HUES48 (cell line): ENCODE data around the gene VOPP1.
A peak's percentile ranks its signal among the peaks of the same experiment; 100 is the strongest.

Experiments used
- H3K27ac ChIP-seq: one replicate; pipeline ENCODE4 v1.7.0; 2013; ENCODE audit warnings: low read depth, low read length, inconsistent platforms
- H3K27me3 ChIP-seq: 2 replicates; pipeline ENCODE4 v1.6.1; 2013; ENCODE audit warnings: mild to moderate bottlenecking, low read length; ENCODE audit not compliant: control insufficient read depth, insufficient read depth
- H3K36me3 ChIP-seq: 2 replicates; pipeline ENCODE4 v1.6.1; 2013; ENCODE audit warnings: low read length; ENCODE audit not compliant: control insufficient read depth, insufficient read depth
- H3K4me1 ChIP-seq: 2 replicates; pipeline ENCODE4 v1.6.1; 2013; ENCODE audit warnings: mild to moderate bottlenecking, low read length; ENCODE audit not compliant: control insufficient read depth, insufficient read depth
- H3K4me3 ChIP-seq: 2 replicates; pipeline ENCODE4 v1.5.1; 2013; ENCODE audit warnings: mild to moderate bottlenecking, low read depth, low read length
- H3K9ac ChIP-seq: 2 replicates; pipeline ENCODE4 v1.6.1; 2013; ENCODE audit warnings: mild to moderate bottlenecking, low read depth, low read length, moderate library complexity
- H3K9me3 ChIP-seq: 2 replicates; pipeline ENCODE4 v1.6.1; 2013; ENCODE audit warnings: low read length; ENCODE audit not compliant: control insufficient read depth, insufficient read depth

VOPP1 gene

GRCh38 chr7:55576753-55577152, 4.5 kb upstream of the VOPP1 start:
- Histone ChIP-seq H3K4me1 (peaks cover 16% of the 10 kb centered on the region), H3K27ac (no peak overlapping the region), H3K4me3 (no peak overlapping the region), H3K9me3 (no peaks in the 10 kb centered on the region), H3K27me3 (peaks cover 5% of the 10 kb centered on the region), H3K9ac (no peak overlapping the region), H3K36me3 (no peaks in the 10 kb centered on the region)

DNA sequence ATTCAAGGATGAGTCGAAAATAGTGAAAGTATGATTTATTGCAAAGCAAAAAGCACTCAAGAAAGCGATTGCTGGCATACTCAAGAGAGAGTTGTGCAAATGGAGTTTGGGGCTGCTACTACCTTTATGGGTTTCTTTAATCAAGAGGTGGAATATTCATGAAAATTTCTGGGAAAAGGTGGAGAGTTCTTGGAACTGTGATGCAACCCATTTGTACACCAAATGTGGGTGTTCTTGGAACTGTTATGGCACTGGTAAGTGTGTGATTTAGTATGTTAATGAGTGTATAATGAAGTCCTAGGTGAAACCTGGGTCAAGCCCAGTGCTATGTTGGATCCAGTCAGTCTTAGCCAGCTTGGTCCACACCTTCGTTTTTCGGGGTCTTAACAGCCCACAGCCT, 3.4 kb upstream of the VOPP1 start:
- no peaks in the 10 kb centered on the region for H3K36me3 ChIP-seq
- H3K4me1 ChIP-seq: peaks cover 16% of the 10 kb centered on the region
- no peak overlapping the region for H3K4me3 ChIP-seq
- no peak overlapping the region for H3K9ac ChIP-seq
- no peaks in the 10 kb centered on the region for H3K9me3 ChIP-seq
- H3K27ac ChIP-seq: no peak overlapping the region
- peaks cover 5% of the 10 kb centered on the region for H3K27me3 ChIP-seq

GRCh38 chr7:55575098-55575497, 2.8 kb upstream of the VOPP1 start:
- Histone ChIP-seq H3K4me3 (no peak overlapping the region), H3K4me1 (peaks cover 20% of the 10 kb centered on the region), H3K27me3 (peaks cover 5% of the 10 kb centered on the region), H3K9ac (no peak overlapping the region), H3K9me3 (no peaks in the 10 kb centered on the region), H3K27ac (no peak overlapping the region), H3K36me3 (no peaks in the 10 kb centered on the region)

GRCh38 chr7:55574051-55574717, 1.9 kb upstream of the VOPP1 start:
- Histone ChIP-seq H3K4me3 (no peak overlapping the region), H3K9me3 (no peaks in the 10 kb centered on the region), H3K4me1 (peaks cover 29% of the 10 kb centered on the region), H3K27me3 (peaks cover 5% of the 10 kb centered on the region), H3K36me3 (no peaks in the 10 kb centered on the region), H3K27ac (no peak overlapping the region), H3K9ac (no peak overlapping the region)

- Histone ChIP-seq H3K27me3 (peaks cover 5% of the 10 kb centered on the region), H3K4me1 (peaks cover 37% of the 10 kb centered on the region), H3K27ac (no peak overlapping the region), H3K4me3 (peak overlapping the region; percentile 85), H3K36me3 (no peaks in the 10 kb centered on the region), H3K9me3 (no peaks in the 10 kb centered on the region), H3K9ac (no peak overlapping the region)
These were observed 1.1 kb upstream of the VOPP1 start for GRCh38 chr7:55573234-55573900.

DNA sequence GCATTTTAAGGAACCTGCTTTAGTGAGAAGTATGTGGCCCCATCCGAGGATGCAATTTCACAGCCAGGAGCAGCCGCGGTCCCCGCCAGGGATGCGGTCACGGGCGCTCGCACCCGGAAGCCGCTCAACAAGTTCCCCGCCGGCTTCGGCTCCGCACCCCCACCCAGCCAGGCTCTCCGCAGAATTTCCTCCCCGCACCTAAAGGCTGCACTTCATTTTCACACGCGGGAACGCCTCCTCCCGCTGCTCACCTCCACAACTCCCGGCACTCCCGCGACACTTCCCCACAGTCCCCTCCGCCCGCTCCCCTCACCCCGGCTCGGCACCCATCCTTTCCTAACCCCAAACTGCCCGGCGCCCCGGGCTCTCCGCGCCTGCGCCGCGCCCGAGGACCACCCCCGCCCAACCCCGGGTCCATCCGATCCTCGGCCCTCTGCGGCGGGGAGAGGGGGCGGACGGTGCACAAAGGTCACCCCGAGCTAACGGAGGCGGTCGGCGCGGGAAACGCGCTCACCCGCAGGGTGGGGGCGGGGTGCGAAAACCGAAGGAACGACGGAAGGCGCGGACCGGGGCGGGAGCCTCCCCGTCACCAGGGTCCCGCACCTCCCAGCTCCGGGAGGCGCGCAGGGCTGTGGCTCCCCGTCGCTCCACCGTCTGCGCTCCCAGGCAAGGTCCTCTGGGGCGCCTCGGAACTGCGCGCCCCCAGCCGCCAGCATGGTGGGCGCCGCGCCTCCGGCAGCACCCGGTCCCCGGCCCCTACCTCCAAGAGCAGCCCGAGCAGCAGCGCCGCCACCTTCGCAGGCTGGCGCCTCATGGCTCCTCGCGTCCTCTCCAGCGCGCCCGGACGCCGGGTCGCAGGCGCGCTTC, 558 bp downstream of the VOPP1 start:
- H3K4me3 ChIP-seq: peak overlapping the region; percentile 93
- peaks cover 5% of the 10 kb centered on the region for H3K27me3 ChIP-seq
- H3K36me3 ChIP-seq: no peaks in the 10 kb centered on the region
- H3K9ac ChIP-seq: peak overlapping the region; percentile 85
- no peaks in the 10 kb centered on the region for H3K9me3 ChIP-seq
- H3K4me1 ChIP-seq: peaks cover 51% of the 10 kb centered on the region
- peak overlapping the region; percentile 87 for H3K27ac ChIP-seq

DNA sequence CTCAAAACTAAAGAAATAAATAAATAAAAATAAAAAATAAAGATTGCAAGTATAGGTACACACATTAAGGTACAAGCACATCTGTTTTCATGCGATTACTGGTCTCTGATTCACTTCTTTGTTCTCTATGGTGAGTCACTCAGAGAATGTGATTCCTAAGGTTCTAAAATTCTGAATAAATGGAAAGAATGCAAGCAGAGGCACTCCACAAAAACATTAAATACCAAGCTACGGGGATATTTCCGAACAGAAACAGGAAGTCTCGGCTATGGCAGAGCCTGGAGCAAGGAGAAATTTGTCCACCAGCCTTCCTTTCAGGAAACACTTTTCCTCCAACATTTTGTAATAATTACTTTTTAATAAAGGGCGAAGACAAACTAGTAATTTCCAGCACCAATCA, 1.4 kb downstream of the VOPP1 start:
- Histone ChIP-seq H3K27me3 (peaks cover 5% of the 10 kb centered on the region), H3K36me3 (no peaks in the 10 kb centered on the region), H3K4me1 (peaks cover 56% of the 10 kb centered on the region), H3K9ac (peak overlapping the region; percentile 85), H3K4me3 (peak overlapping the region; percentile 93), H3K9me3 (no peaks in the 10 kb centered on the region), H3K27ac (peak overlapping the region; percentile 87)

- Histone ChIP-seq H3K9ac (no peak overlapping the region), H3K4me3 (peak overlapping the region; percentile 33; the same call in 1 of the 2 replicates), H3K4me1 (peaks cover 58% of the 10 kb centered on the region), H3K36me3 (no peaks in the 10 kb centered on the region), H3K9me3 (no peaks in the 10 kb centered on the region), H3K27ac (peak overlapping the region; percentile 42), H3K27me3 (peaks cover 5% of the 10 kb centered on the region)
These were observed 2.0 kb downstream of the VOPP1 start for GRCh38 chr7:55570218-55570873.

GRCh38 chr7:55569797-55570196, 2.5 kb downstream of the VOPP1 start:
- Histone ChIP-seq H3K4me1 (peaks cover 63% of the 10 kb centered on the region), H3K27ac (peak overlapping the region; percentile 42), H3K9ac (no peak overlapping the region), H3K4me3 (no peak overlapping the region), H3K27me3 (peaks cover 5% of the 10 kb centered on the region), H3K9me3 (no peaks in the 10 kb centered on the region), H3K36me3 (no peaks in the 10 kb centered on the region)

DNA sequence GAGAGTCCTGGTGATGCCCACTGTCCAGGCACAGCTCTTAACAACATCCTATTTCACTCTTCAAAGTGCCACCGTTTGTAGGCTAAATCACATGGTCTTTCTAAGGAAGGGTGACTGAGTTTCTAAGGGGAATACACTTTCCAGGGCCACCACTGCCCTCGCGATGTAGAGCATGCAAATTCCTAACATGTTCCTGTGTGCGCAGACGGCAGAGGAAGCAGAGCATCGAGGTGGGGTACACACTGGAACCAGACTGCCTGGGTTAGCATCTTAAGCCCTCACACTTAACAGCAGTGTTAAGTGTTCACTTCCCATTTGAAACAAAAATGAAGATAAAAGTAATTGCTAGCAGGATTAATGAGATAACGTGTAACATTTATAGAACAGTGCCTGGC, 3.0 kb downstream of the VOPP1 start:
- H3K9ac ChIP-seq: no peak overlapping the region
- peak overlapping the region; percentile 67 for H3K27ac ChIP-seq
- H3K36me3 ChIP-seq: no peaks in the 10 kb centered on the region
- peaks cover 68% of the 10 kb centered on the region for H3K4me1 ChIP-seq
- peaks cover 5% of the 10 kb centered on the region for H3K27me3 ChIP-seq
- no peaks in the 10 kb centered on the region for H3K9me3 ChIP-seq
- no peak overlapping the region for H3K4me3 ChIP-seq
